GM12874 (cell line): ENCODE measurements around the gene HNRNPLL.

Source experiments
- TF ChIP-seq, protein P1 (sequence below): IDR thresholded peaks from 2 replicates; pipeline ENCODE4 v1.5.1; 2011; ENCODE audit warnings: low read depth, mild to moderate bottlenecking, control low read depth, low read length, moderate library complexity; ENCODE audit not compliant: insufficient read depth

The HNRNPLL gene

DNA sequence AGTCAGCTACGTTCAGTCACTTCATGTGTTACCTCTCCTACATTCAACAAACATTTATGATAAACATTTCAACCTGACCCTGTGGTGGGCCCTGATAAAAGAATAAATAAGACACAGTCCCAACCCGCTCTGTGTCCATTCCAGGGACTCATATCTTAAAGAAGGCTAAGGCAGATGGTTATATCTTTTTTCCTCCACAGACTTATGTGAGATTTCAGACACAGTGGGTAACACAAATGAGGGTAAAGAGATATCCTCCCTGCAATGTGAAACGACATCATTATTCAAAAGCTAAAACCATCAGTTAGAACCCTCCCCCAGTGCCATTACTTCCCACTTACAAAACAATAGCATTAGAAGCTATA lies 11.1 kb upstream of the HNRNPLL start:
- TF ChIP-seq, protein P1, sequence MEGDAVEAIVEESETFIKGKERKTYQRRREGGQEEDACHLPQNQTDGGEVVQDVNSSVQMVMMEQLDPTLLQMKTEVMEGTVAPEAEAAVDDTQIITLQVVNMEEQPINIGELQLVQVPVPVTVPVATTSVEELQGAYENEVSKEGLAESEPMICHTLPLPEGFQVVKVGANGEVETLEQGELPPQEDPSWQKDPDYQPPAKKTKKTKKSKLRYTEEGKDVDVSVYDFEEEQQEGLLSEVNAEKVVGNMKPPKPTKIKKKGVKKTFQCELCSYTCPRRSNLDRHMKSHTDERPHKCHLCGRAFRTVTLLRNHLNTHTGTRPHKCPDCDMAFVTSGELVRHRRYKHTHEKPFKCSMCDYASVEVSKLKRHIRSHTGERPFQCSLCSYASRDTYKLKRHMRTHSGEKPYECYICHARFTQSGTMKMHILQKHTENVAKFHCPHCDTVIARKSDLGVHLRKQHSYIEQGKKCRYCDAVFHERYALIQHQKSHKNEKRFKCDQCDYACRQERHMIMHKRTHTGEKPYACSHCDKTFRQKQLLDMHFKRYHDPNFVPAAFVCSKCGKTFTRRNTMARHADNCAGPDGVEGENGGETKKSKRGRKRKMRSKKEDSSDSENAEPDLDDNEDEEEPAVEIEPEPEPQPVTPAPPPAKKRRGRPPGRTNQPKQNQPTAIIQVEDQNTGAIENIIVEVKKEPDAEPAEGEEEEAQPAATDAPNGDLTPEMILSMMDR = no peak

GRCh38 chr2:38613126-38613848 lies 10.6 kb upstream of the HNRNPLL start:
- TF ChIP-seq, protein P1 = no peak

DNA sequence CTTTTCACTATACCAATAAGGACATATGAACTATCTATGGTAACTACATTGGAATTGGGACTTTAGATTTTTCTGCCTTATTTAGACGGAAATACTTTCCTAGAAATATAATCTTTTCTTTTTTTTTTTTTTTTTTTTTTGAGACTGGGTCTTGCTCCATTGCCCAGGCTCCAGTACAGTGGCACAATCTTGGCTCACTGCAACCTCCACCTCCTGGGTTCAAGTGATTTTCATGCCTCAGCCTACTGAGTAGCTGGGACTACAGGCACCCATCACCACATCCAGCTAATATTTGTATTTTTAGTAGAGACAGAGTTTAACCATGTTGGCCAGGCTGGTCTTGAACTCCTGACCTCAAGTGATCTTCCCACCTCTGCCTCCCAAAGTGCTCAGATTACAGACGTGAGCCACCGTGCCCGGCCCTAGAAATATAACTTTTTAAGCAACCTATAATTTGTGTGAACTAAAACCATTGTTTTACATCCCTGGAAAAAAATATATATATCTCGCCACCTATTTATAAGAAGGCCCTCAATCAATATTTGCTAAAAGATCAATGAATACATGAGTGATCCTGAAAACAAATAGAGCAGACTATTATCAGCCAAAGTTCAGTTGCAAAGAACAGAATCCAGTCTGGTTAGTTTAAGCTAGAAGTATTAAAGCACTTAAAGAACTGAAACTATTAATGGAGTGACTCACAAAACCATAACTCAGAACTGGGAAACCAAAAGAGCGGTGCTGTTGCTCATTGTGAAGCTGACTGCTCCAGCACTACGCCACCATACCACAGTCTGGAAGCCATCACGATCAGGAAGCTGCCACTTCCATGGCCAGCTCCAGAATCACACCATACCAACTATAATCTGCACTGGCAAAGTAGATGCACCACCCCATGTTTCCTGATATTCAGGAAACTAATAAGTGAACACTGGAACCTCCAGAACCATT lies 8.4 kb upstream of the HNRNPLL start:
- TF ChIP-seq, protein P1 = no peak

GRCh38 chr2:38608755-38609154 lies 6.0 kb upstream of the HNRNPLL start:
- TF ChIP-seq, protein P1 = no peak

- TF ChIP-seq, protein P1 = no peak
Measured at GRCh38 chr2:38605298-38605830, 2.6 kb upstream of the HNRNPLL start.

DNA sequence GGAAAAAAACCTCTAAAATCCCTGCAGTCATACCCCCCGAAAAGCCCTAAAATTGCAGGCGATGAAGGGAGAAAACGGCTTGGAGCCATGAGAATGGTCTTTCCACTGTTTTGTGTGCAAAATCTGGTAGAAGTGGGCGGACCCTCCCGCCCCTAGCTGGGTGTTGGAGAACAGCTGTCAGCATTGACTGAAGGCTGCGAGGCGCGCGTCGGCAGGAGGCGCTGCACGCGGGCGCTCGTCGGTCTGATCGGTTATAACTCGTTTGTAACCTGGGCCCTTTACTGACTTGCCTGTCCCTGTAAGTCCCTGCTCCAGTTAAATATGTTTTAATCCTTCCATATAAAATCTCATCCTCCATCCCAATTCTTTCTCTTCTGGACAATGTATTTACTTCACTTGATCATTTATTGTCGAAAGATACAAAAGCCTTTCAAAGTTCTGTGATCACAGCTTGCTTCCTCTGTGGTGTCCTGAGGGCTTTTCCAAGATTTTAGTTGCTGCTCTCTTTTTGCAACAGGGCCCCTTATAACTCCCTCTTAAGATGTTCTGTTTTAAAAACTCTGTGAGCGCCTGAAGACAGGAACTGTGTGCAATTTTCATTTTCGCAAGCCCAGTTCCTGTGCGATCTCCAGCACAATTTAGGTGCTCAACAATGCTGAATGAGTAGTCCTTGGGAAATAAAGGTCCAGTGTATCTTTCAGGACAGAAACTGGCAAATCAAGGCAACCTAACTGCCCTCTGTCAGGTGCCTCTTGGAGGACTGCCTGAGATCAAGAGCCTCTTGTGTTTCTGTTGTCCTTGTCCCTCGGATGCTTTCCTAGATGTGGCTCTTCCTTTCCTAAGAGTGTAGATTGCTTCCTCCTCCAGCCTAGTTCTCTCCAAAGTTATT lies 918 bp upstream of the HNRNPLL start:
- TF ChIP-seq, protein P1 = peak; percentile 93
